Activated naive CD8-positive, alpha-beta T cell treated with anti-CD3 and anti-CD28 coated beads, Interleukin-2, amount 10 ng/mL, durations not matched to agents 7 days and 5 days (primary cell): ENCODE results near the gene SARM1. TPM values are rescaled to one million over a fixed set of nuclear protein-coding genes. Genes with fewer than 3 reads are reported as not detected.

Experiments used
- ATAC-seq: fragments of 150-1000 bp; cut with Tn5 transposase; one replicate; pipeline ENCODE4 v1.10.0; 2021; ENCODE audit warnings: low read depth, moderate library complexity
- POLR2A ChIA-PET: fragments of 350-600 bp; sonication (Branson Sonifier 250); formaldehyde crosslinking; loops from one replicate; lab custom pipeline; 2021; ENCODE audit warnings: antibody characterized with exemption; lab: Charles Lee
- DNase-seq: peaks from one replicate; pipeline ENCODE4 v3.0.0; 2021
- H3K27ac Mint-ChIP-seq: one replicate; pipeline ENCODE4 v1.8.0; 2022; ENCODE audit warnings: mild to moderate bottlenecking, mixed read lengths
- H3K27me3 Mint-ChIP-seq: one replicate; pipeline ENCODE4 v1.8.0; 2022; ENCODE audit warnings: mild to moderate bottlenecking, moderate library complexity, mixed read lengths
- H3K36me3 Mint-ChIP-seq: one replicate; pipeline ENCODE4 v1.8.0; 2021; ENCODE audit warnings: mild to moderate bottlenecking, mixed read lengths
- H3K4me1 Mint-ChIP-seq: one replicate; pipeline ENCODE4 v1.8.0; 2021; ENCODE audit warnings: mixed read lengths
- H3K4me3 Mint-ChIP-seq: one replicate; pipeline ENCODE4 v1.8.0; 2022; ENCODE audit warnings: mild to moderate bottlenecking, moderate library complexity, mixed read lengths
- H3K9me3 Mint-ChIP-seq: one replicate; pipeline ENCODE4 v1.8.0; 2021; ENCODE audit warnings: mixed read lengths
- microRNA-seq: library from miRNA; unstranded; fragments of <30 nt; microRNA quantifications from one replicate; pipeline ENCODE4 v1.2.0, GENCODE V29; 2022
- total RNA-seq, 2 experiments: library from RNA; stranded (reverse); gene quantifications; one replicate each; pipeline ENCODE4 v1.2.3, GENCODE V29; 2021

Gene SARM1
- total RNA-seq, 2 experiments from 2014 or later = 25.6 to 25.8 TPM

GRCh38 chr17:28443901-28444638, 72.6 kb downstream of the SARM1 start:
- ATAC-seq (no peak), DNase-seq (no peak)
- no peaks in the 10 kb centered on the region for H3K9me3 Mint-ChIP-seq
- POLR2A ChIA-PET = no interaction called here
- no peak overlapping the region for H3K4me3 Mint-ChIP-seq
- H3K27ac Mint-ChIP-seq = no peak overlapping the region
- peaks cover 17% of the 10 kb centered on the region for H3K27me3 Mint-ChIP-seq
- H3K4me1 Mint-ChIP-seq = no peaks in the 10 kb centered on the region
- H3K36me3 Mint-ChIP-seq = no peaks in the 10 kb centered on the region

DNA sequence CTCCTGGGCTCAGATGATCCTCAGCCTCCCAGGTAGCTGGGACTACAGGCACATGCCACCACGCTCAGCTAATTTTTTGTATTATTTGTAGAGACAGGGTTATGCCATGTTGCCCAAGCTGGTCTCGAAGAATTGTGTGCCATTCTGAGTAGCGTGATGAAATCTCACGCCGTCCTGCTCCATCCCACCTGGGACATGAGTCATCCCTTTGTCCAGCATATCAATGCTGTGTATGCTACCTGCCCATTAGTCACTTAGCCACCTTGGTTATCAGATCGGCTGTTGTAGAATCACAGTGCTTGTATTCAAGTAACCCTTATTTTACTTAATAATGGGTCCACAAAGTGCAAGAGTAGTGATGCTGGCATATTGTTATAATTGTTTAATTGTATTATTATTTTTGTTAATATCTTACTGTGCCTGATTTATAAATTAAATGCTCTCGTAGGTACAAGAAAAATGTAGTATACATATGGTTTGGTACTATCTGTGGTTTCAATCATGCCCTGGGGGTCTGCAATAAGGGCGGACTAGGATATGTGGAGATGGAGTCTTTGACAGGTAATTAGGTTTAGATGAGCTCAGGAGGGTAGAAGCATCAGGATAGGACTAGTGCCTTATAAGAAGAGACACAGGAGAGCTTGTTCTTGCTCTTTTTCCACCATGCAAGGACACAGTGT, 75.4 kb downstream of the SARM1 start:
- POLR2A ChIA-PET = no interaction called here
- ATAC-seq (no peak), DNase-seq (no peak)
- H3K27ac Mint-ChIP-seq = no peak overlapping the region
- peaks cover 32% of the 10 kb centered on the region for H3K27me3 Mint-ChIP-seq
- no peaks in the 10 kb centered on the region for H3K9me3 Mint-ChIP-seq
- no peak overlapping the region for H3K4me3 Mint-ChIP-seq
- H3K4me1 Mint-ChIP-seq = no peaks in the 10 kb centered on the region
- no peaks in the 10 kb centered on the region for H3K36me3 Mint-ChIP-seq

GRCh38 chr17:28447396-28447760, 75.9 kb downstream of the SARM1 start:
- Mint-ChIP-seq H3K27ac (no peak overlapping the region), H3K27me3 (peaks cover 32% of the 10 kb centered on the region)

GRCh38 chr17:28449859-28450258, 78.4 kb downstream of the SARM1 start:
- Mint-ChIP-seq H3K9me3 (no peaks in the 10 kb centered on the region), H3K27me3 (peaks cover 29% of the 10 kb centered on the region), H3K4me1 (no peaks in the 10 kb centered on the region), H3K4me3 (no peak overlapping the region), H3K36me3 (no peaks in the 10 kb centered on the region), H3K27ac (no peak overlapping the region)
- POLR2A ChIA-PET = no interaction called here
- DNase-seq (no peak), ATAC-seq (no peak)

More at GRCh38 chr17:28447396-28447760, 75.9 kb downstream of the SARM1 start:
- Mint-ChIP-seq H3K9me3 (no peaks in the 10 kb centered on the region), H3K36me3 (no peaks in the 10 kb centered on the region), H3K4me3 (no peak overlapping the region), H3K4me1 (no peaks in the 10 kb centered on the region)
- ATAC-seq (no peak), DNase-seq (no peak)
- POLR2A ChIA-PET = no interaction called here

Small RNA genes lying within 50 kb of the gene (microRNA-seq; reads per million reads assigned to microRNA genes)
- gene MIR4723 = not detected

Other genes with a start within 250 kb of the SARM1 start
- 10 to 100 TPM; 18.8 to 20.9 TPM for gene TMEM97, start 52.5 kb upstream of the SARM1 start, total RNA-seq
- gene IFT20, start 36.2 kb upstream of the SARM1 start, total RNA-seq = 10 to 100 TPM; 24.6 to 28.9 TPM
- gene TNFAIP1, start 35.9 kb upstream of the SARM1 start, total RNA-seq = 10 to 100 TPM; 18.7 to 20.3 TPM
- 10 to 100 TPM; 51.5 to 54.5 TPM for gene POLDIP2, start 14.2 kb upstream of the SARM1 start, total RNA-seq
- not detected for gene SEBOX, start 6.5 kb upstream of the SARM1 start, total RNA-seq
- gene VTN, start 1.4 kb upstream of the SARM1 start, total RNA-seq = under 1 TPM in 1 of 2 experiments, not detected in 1; 0.28 TPM
- gene SLC46A1, start 34.5 kb downstream of the SARM1 start, total RNA-seq = 1 to 10 TPM; 3.0 to 3.6 TPM
- gene SLC13A2, start 102.0 kb downstream of the SARM1 start, total RNA-seq = not detected
- not detected for gene FOXN1, start 134.7 kb downstream of the SARM1 start, total RNA-seq
- 10 to 100 TPM; 54.9 to 57.8 TPM for gene UNC119, start 180.9 kb downstream of the SARM1 start, total RNA-seq
- gene PIGS, start 199.8 kb downstream of the SARM1 start, total RNA-seq = 10 to 100 TPM; 60.5 to 63.1 TPM
- 100 to 1,000 TPM; 142 to 154 TPM for gene ALDOC, start 205.2 kb downstream of the SARM1 start, total RNA-seq
- gene SPAG5, start 227.3 kb downstream of the SARM1 start, total RNA-seq = 100 to 1,000 TPM; 109 to 118 TPM
- 10 to 100 TPM; 20.7 to 24.9 TPM for gene RSKR, start 242.5 kb downstream of the SARM1 start, total RNA-seq